Measurements from ENCODE around the gene TRABD2B. TPM values are rescaled to one million over a fixed set of nuclear protein-coding genes. Genes with fewer than 3 reads are reported as not detected.

TRABD2B gene
- total RNA-seq, 1 experiment from 2014 or later = 10.3 TPM

DNA sequence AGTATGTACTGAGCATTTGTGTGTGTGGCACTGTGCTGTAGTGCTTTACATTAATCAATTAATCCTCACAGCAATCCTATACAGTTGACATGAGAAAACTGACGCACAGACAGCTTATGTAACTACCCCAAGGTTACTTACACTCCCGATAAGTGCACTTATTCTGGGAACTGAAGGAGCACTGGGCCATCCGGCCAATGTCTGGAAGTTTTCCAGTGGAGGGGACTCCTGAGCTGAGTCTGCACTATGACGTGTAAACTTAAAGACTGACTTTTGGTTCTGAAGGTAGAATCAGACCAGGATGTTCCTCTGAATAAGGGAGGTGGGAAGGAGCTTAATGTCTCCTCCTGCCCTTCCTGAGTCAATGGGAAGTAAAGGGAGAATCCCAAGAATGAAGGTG lies 12.2 kb downstream of the TRABD2B start:
- H3K4me3 Mint-ChIP-seq = peak overlapping the region; percentile 75
- ChIA-PET POLR2A (interaction anchor here (1.0 kb wide), 1 partner anchor 10 kb away, joined by 4 read pairs; no protein-coding TSS in a partner anchor), CTCF (interaction anchor here (0.6 to 2.1 kb wide), 6 partner anchors 12 to 553 kb away, joined by 3 to 13 read pairs (median 3); partner anchors contain the start of gene TRABD2B)

DNA sequence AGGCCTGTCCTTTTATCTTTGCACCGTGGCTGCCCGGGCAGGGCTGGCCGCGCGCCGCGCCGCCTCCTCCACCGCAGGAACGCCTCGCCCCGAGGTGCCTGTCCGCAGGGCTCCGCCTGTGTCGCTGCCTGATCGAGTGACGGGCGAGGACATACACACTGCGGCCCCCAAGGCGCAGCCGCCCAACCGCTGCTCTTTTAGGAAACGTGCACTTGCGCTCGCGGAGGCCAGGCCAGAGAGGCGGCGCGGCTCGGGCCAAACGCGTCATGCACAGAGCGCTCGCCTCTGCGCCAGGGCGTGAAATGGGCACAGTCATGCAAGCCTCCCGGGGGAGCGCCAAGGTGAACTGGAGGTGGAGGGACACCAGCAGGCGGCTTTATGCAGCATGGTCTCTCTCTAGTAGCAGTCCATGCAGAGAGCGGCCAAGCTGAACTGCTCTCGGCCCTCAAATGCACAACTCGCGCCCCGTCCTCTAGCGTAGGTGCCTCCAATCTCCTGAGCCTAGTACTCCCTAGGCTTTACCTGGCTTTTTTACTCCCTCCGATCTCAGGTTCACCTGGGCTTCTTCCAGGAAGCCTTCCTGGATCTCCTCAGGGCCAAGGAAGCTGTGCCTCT lies 12.9 kb downstream of the TRABD2B start:
- Mint-ChIP-seq H3K4me3 (peak overlapping the region; percentile 75), H3K27ac (peak overlapping the region; percentile 94), H3K27me3 (ENCODE audit: low read depth) (peaks cover 4% of the 10 kb centered on the region; the same call in 1 of the 2 replicates), H3K4me1 (peaks cover 76% of the 10 kb centered on the region), H3K36me3 (peaks cover 13% of the 10 kb centered on the region), H3K9me3 (no peaks in the 10 kb centered on the region)
- DNase-seq (ENCODE audit: low spot score) = peak; percentile 69
- CTCF ChIA-PET = interaction anchor here (0.6 to 2.1 kb wide), 7 partner anchors 11 to 229 kb away, joined by 3 to 13 read pairs (median 4); partner anchors contain the start of gene TRABD2B
- peak; percentile 67 for ATAC-seq
- POLR2A ChIA-PET = no interaction called here
- TF ChIP-seq EMX1 (CRISPR knock-in tag; IDR thresholded peaks at IDR 0.05) = no peak
- TF ChIP-seq ZNF219 (CRISPR knock-in tag; IDR thresholded peaks at IDR 0.05; ENCODE audit: borderline replicate concordance) = no peak
- no peak for TF ChIP-seq E2F5 (CRISPR knock-in tag; IDR thresholded peaks at IDR 0.05)
- TF ChIP-seq, protein P1, sequence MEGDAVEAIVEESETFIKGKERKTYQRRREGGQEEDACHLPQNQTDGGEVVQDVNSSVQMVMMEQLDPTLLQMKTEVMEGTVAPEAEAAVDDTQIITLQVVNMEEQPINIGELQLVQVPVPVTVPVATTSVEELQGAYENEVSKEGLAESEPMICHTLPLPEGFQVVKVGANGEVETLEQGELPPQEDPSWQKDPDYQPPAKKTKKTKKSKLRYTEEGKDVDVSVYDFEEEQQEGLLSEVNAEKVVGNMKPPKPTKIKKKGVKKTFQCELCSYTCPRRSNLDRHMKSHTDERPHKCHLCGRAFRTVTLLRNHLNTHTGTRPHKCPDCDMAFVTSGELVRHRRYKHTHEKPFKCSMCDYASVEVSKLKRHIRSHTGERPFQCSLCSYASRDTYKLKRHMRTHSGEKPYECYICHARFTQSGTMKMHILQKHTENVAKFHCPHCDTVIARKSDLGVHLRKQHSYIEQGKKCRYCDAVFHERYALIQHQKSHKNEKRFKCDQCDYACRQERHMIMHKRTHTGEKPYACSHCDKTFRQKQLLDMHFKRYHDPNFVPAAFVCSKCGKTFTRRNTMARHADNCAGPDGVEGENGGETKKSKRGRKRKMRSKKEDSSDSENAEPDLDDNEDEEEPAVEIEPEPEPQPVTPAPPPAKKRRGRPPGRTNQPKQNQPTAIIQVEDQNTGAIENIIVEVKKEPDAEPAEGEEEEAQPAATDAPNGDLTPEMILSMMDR (IDR thresholded peaks at IDR 0.05) = no peak
- TF ChIP-seq JAZF1 (CRISPR knock-in tag; IDR thresholded peaks at IDR 0.05) = no peak
- no peak for TF ChIP-seq ZNF396 (CRISPR knock-in tag; IDR thresholded peaks at IDR 0.05; ENCODE audit: borderline replicate concordance)
- TF ChIP-seq RELA (CRISPR knock-in tag; IDR thresholded peaks at IDR 0.05; ENCODE audit: borderline replicate concordance) = no peak
- TF ChIP-seq MXD4 (CRISPR knock-in tag; IDR thresholded peaks at IDR 0.05; ENCODE audit: borderline replicate concordance) = no peak

More for the DNA sequence above, 12.2 kb downstream of the TRABD2B start:
- ATAC-seq (no peak), DNase-seq (ENCODE audit: low spot score) (no peak)
- TF ChIP-seq NFYB (CRISPR knock-in tag; conservative IDR thresholded peaks at IDR 0.05; ENCODE audit: low read depth) (no peak), OVOL2 (CRISPR knock-in tag; IDR thresholded peaks at IDR 0.05; ENCODE audit: borderline replicate concordance) (no peak), ETV6 (CRISPR knock-in tag; IDR thresholded peaks at IDR 0.05) (no peak), NFE2L1 (CRISPR knock-in tag; IDR thresholded peaks at IDR 0.05) (no peak), RELA (CRISPR knock-in tag; IDR thresholded peaks at IDR 0.05; ENCODE audit: borderline replicate concordance) (no peak), FOXP1 (CRISPR knock-in tag; IDR thresholded peaks at IDR 0.05; ENCODE audit: borderline replicate concordance) (no peak), TCF7 (CRISPR knock-in tag; IDR thresholded peaks at IDR 0.05; ENCODE audit: low read depth) (no peak), ZNF416 (CRISPR knock-in tag; IDR thresholded peaks at IDR 0.05) (no peak), NR1H2 (CRISPR knock-in tag; IDR thresholded peaks at IDR 0.05) (no peak), GTF2I (CRISPR knock-in tag; conservative IDR thresholded peaks at IDR 0.05) (no peak), CBFB (CRISPR knock-in tag; IDR thresholded peaks at IDR 0.05; ENCODE audit: low read depth) (no peak), ZNF121 (CRISPR knock-in tag; IDR thresholded peaks at IDR 0.05) (no peak), E2F4 (CRISPR knock-in tag; IDR thresholded peaks at IDR 0.05; ENCODE audit: borderline replicate concordance, low read depth) (no peak)
- TF ChIP-seq, protein P2, sequence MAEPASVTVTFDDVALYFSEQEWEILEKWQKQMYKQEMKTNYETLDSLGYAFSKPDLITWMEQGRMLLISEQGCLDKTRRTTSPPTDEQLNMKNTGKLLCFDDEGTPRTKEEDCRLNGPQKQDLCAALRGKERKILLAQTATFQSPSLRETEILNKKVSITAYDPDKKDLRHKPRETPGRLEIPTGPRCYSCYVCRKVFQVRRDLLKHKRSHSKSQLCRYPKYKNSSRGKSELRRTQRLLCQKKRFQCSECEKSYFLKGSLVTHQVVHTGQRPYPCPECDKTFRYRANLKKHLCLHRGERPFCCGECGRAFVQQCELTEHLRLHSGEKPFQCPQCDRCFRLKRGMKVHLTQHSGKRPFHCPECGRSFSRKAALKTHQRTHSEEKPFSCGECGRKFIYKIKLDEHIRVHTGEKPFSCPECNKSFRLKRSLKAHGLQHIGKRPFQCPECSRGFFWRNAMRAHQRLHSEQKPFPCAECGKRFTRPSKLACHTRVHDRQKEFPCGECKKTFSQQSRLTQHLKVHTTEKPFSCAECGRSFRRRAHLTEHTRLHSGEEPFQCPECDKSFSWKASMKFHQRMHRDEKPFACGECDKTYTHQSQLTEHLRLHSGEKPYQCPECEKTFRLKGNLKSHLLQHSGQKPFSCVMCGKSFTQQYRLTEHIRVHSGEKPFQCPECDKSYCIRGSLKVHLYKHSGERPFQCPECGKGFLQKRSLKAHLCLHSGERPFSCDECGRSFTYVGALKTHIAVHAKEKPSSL (CRISPR knock-in tag; conservative IDR thresholded peaks at IDR 0.05) = no peak
- TF ChIP-seq, protein P3, sequence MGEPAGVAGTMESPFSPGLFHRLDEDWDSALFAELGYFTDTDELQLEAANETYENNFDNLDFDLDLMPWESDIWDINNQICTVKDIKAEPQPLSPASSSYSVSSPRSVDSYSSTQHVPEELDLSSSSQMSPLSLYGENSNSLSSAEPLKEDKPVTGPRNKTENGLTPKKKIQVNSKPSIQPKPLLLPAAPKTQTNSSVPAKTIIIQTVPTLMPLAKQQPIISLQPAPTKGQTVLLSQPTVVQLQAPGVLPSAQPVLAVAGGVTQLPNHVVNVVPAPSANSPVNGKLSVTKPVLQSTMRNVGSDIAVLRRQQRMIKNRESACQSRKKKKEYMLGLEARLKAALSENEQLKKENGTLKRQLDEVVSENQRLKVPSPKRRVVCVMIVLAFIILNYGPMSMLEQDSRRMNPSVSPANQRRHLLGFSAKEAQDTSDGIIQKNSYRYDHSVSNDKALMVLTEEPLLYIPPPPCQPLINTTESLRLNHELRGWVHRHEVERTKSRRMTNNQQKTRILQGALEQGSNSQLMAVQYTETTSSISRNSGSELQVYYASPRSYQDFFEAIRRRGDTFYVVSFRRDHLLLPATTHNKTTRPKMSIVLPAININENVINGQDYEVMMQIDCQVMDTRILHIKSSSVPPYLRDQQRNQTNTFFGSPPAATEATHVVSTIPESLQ (CRISPR knock-in tag; IDR thresholded peaks at IDR 0.05) = no peak
- TF ChIP-seq, protein P4, sequence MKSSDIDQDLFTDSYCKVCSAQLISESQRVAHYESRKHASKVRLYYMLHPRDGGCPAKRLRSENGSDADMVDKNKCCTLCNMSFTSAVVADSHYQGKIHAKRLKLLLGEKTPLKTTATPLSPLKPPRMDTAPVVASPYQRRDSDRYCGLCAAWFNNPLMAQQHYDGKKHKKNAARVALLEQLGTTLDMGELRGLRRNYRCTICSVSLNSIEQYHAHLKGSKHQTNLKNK (CRISPR knock-in tag; IDR thresholded peaks at IDR 0.05) = no peak
- TF ChIP-seq, protein P5, sequence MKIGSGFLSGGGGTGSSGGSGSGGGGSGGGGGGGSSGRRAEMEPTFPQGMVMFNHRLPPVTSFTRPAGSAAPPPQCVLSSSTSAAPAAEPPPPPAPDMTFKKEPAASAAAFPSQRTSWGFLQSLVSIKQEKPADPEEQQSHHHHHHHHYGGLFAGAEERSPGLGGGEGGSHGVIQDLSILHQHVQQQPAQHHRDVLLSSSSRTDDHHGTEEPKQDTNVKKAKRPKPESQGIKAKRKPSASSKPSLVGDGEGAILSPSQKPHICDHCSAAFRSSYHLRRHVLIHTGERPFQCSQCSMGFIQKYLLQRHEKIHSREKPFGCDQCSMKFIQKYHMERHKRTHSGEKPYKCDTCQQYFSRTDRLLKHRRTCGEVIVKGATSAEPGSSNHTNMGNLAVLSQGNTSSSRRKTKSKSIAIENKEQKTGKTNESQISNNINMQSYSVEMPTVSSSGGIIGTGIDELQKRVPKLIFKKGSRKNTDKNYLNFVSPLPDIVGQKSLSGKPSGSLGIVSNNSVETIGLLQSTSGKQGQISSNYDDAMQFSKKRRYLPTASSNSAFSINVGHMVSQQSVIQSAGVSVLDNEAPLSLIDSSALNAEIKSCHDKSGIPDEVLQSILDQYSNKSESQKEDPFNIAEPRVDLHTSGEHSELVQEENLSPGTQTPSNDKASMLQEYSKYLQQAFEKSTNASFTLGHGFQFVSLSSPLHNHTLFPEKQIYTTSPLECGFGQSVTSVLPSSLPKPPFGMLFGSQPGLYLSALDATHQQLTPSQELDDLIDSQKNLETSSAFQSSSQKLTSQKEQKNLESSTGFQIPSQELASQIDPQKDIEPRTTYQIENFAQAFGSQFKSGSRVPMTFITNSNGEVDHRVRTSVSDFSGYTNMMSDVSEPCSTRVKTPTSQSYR (CRISPR knock-in tag; IDR thresholded peaks at IDR 0.05) = no peak
- Mint-ChIP-seq H3K27ac (peak overlapping the region; percentile 94), H3K4me1 (peaks cover 69% of the 10 kb centered on the region), H3K9me3 (no peaks in the 10 kb centered on the region), H3K36me3 (peaks cover 20% of the 10 kb centered on the region), H3K27me3 (ENCODE audit: low read depth) (peaks cover 4% of the 10 kb centered on the region; the same call in 1 of the 2 replicates)

Data from WTC11 (cell line).